Stimulated activated CD4-positive, alpha-beta T cell treated with anti-CD3 and anti-CD28 coated beads, Interleukin-4, amount 100 ng/mL, for 1 hour (primary cell): ENCODE data around the gene ARL15.
"Not testable (repeated sequence)": the region's sequence is repeated elsewhere in the genome, so short reads cannot be mapped to it uniquely, and the experiment has no call there.

Experiments used
- DNase-seq: peaks from one replicate; pipeline ENCODE4 v3.0.0-alpha.2; 2020

The ARL15 gene

GRCh38 chr5:54084696-54085095 is 225.7 kb downstream of the ARL15 start:
- no peak for DNase-seq

GRCh38 chr5:54083851-54084250 is 226.5 kb downstream of the ARL15 start:
- no peak for DNase-seq

GRCh38 chr5:54083245-54083644 is 227.1 kb downstream of the ARL15 start:
- no peak for DNase-seq

- no peak for DNase-seq
These were observed 229.0 kb downstream of the ARL15 start for GRCh38 chr5:54081415-54081814.

GRCh38 chr5:54080831-54081230 is 229.5 kb downstream of the ARL15 start:
- no peak for DNase-seq

GRCh38 chr5:54073735-54074134 is 236.6 kb downstream of the ARL15 start:
- no peak for DNase-seq

- DNase-seq, result no peak
These were observed 237.2 kb downstream of the ARL15 start for GRCh38 chr5:54073131-54073530.

- DNase-seq, result no peak
These were observed 243.9 kb downstream of the ARL15 start for GRCh38 chr5:54066433-54066832.

GRCh38 chr5:54063817-54064216 is 246.6 kb downstream of the ARL15 start:
- no peak for DNase-seq

GRCh38 chr5:54062958-54063357 is 247.4 kb downstream of the ARL15 start:
- DNase-seq, result no peak

- DNase-seq, result not testable (repeated sequence)
These were observed 249.5 kb downstream of the ARL15 start for GRCh38 chr5:54060919-54061318.

- no peak for DNase-seq
These were observed 260.4 kb downstream of the ARL15 start for GRCh38 chr5:54049963-54050362.

- DNase-seq, result no peak
These were observed 261.2 kb downstream of the ARL15 start for GRCh38 chr5:54049144-54049543.

GRCh38 chr5:54045077-54045792 is 265.1 kb downstream of the ARL15 start:
- DNase-seq, result no peak

- not testable (repeated sequence) for DNase-seq
These were observed 266.1 kb downstream of the ARL15 start for GRCh38 chr5:54044276-54044675.

GRCh38 chr5:54040804-54041203 is 269.6 kb downstream of the ARL15 start:
- DNase-seq, result no peak

- no peak for DNase-seq
These were observed 270.4 kb downstream of the ARL15 start for GRCh38 chr5:54040018-54040417.

GRCh38 chr5:54037205-54037604 is 273.2 kb downstream of the ARL15 start:
- no peak for DNase-seq

GRCh38 chr5:54030981-54031380 is 279.4 kb downstream of the ARL15 start:
- DNase-seq, result no peak

- DNase-seq, result no peak
These were observed 285.9 kb downstream of the ARL15 start for GRCh38 chr5:54024466-54024865.

- no peak for DNase-seq
These were observed 288.1 kb downstream of the ARL15 start for GRCh38 chr5:54022223-54022622.

GRCh38 chr5:54021431-54022164 is 288.8 kb downstream of the ARL15 start:
- no peak for DNase-seq

- no peak for DNase-seq
These were observed 291.9 kb downstream of the ARL15 start for GRCh38 chr5:54018438-54018837.

- no peak for DNase-seq
These were observed 292.8 kb downstream of the ARL15 start for GRCh38 chr5:54017580-54017979.
